Stimulated activated CD8-positive, alpha-beta memory T cell treated with anti-CD3 and anti-CD28 coated beads, Interleukin-7, amount 100 ng/mL, for 4 hours (primary cell): ENCODE data around the gene ALPK3.
"Not testable (repeated sequence)": the region's sequence is repeated elsewhere in the genome, so short reads cannot be mapped to it uniquely, and the experiment has no call there.

Experiments used
- DNase-seq, 2 donors: peaks; one replicate each; pipeline ENCODE4 v3.0.0-alpha.2; 2020; ENCODE audit warnings: low read depth in 2 of 2

ALPK3 gene

DNA sequence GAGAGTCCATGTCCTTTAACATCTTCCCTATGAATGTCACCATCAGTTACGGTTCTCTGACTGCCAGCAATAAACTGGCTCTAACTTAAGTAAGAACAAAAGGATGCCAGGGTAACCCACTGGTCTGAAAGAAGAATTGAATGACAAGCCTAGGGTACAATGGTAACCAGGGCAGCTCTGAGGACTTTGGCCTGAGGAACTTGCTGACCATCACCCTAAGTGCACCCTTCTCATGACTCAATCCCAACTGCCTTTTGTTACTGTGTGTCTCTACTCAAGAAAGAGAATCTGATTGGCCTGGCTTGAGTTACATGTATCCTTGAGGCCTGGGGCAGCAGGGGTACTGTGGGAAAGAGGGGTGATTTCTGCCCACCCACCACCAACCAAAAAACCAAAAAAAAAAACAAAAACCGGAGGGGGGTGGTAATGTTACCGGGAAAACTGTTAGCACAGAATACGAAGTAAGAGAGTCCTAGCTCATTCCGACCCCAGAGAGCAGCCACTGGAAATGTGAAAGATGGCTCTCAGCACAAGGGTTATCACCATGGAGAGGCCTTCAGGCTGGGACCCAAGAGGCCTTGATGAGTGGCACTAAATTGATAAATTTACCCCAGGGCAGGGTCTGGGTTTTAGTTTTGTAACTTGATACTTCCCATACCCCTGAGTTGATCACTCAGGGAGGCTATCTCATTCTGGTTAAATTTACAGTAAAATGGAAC is 58.0 kb downstream of the ALPK3 start:
- DNase-seq = no peak

DNA sequence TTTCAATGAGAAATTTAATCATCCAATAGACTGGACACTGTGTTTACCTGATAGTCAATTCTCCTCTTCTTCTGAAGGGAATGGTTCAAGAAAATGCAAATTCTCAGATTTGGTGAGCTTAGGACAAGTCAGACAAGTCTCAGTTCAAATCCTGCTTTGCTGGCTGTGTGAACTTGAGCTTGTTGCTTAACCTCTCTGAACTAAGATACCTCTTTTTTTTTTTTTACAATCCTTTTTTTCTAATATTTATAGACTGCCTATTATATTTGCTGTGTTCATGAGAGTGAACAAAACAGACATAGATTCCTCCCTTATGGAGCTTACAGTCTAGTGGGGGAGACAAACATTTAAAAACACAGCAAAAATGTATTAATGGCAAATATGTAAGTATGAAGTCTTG is 59.1 kb downstream of the ALPK3 start:
- no peak for DNase-seq

DNA sequence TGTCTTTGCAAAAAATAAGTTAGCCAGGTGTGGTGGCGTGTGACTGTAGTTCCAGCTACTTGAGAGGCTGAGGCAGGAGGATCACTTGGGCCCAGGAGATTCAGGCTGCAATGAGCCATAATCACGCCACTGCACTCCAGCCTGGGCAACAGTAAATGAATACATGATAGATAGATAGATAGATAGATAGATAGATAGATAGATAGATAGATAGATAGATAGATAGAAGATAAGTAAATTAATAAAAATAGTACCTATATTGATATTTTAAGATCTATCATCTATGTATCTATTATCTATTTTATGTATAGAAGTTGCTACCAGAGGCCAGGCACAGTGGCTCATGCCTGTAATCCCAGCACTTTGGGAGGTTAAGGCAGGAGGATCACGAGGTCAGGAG is 60.5 kb downstream of the ALPK3 start:
- not testable (repeated sequence) for DNase-seq

DNA sequence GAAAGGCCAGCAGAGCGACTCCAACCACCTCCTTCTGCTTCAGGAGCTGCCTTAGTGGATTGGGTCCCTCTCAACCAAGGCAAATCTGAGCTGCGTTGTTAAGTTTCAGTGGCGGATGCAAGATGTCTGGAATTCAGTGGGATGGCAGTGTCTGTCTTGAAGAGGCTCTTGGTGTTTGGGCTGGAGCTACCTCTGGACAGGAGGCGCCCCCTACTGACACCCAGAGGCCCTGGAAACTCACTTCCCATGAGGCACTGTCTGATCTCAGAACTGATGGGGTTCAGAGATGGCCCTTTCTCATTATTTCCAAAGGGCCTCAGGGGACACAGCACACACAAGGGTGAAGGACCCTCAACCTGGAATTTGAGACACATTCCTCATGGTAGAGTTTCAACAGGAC is 61.3 kb downstream of the ALPK3 start:
- peak; percentile 12 to 30 for DNase-seq

DNA sequence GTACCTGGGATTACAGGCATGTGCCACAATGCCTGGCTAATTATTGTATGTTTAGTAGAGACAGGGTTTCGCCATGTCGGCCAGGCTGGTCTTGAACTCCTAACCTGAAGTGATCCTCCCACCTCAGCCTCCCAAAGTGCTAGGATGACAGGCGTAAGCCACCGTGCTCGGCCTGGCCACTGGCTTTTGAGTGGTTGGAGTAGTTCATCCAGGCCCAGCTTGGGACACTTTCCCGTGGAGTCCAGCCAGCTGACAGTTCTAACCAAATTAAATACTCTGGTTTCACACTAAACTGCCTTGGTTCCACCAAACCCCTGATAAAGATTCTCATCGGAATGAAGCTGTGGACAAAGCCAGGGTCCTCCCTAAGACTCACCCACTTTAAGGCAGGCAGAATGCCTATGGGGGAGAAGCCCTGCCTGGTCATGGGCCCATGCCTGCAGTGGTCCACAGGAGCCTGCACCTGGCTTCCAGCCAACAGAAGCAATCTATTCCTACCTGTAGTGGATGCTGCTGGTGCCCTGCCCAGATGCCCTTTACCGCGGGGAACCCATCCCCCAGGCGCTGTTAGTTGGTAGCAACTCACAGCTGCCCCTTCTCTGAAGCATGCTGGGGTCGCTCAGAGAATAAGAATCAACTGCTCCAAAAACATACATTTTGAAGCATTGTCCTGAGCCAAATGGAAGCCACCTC is 62.1 kb downstream of the ALPK3 start:
- no peak for DNase-seq

DNA sequence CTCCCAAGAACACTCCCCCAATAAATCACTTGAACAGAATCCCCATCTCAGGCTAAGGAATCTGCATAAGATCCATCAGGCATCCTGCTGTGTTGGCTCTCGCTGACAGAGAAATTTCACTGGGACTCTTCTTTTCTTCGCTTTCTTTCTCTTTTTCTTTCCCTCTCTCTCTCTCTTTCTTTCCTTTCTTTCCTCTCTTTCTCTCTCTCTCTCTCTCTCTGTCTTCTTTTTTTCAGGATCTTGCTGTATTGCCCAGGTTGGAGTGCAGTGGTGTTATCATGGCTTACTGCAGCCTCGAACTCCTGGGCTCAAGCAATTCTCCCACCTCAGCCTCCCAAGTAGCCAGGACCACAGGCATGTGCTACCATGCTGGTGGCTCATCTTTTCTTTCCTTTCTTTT is 62.9 kb downstream of the ALPK3 start:
- DNase-seq = no peak

DNA sequence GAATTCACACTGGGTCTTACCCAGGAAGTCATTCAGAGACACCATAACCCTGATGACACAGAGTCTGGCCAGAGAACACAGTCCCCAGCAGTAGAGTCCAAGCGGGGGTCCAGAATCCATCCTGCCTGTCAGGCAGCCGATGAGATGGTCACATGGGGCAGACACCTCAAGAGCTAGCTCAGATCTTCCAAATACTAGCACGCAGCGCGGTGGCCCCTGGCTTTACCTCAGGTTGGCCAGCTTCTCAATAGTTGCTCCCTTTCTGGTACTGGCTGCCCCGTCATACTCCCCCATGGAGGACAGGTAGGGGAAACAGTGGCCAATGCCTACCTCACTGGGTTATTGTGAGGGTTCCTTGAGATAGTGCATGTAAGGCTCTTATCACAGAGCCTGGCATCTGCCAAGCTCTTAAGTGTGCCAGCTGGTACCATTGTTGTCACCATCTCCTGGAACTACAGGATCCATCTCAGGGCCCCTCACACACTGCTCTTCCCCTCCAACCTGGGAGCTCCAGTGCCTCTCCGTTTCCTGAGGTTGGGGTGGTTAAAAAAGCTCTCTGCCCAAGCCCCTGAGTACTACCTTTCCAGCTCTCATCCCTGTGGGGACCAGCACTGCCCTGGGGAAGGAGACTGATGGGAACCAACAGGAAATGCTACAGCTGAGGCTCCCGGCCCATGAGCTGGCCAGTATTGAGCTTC is 63.8 kb downstream of the ALPK3 start:
- DNase-seq = no peak

DNA sequence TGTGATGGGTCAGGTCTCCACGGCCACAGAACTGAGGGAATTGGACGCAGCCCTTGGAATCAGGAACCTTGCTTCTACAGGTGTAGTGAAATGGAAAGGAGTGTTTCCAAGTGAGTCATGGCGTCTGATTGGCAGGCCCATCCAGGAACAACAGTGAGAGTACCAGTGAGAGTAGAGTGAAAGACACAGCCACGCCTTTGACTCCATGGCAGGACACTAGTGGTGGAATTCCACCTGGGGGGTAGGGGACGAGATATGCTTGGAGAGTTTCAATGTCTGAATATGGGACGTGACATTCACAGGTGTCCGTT is 64.3 kb downstream of the ALPK3 start:
- no peak for DNase-seq

DNA sequence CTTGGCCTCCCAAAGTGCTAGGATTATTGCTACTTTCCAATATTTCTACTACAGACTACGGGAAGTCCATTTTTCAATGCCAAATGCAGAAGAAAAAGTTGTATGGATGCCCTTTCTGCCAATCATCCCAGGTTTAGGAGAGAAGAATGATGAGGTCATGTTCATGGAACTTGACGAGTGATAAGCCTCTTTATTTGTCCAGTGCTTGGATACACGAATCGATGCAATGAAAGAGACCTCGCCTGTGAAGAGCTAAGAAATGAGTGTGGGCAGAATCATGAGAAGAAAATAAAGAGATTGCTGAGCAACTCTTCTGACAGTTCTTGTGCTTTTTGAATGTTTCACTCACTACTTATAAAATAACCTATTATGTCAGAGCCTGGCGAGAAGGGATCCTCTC is 66.3 kb downstream of the ALPK3 start:
- no peak for DNase-seq

DNA sequence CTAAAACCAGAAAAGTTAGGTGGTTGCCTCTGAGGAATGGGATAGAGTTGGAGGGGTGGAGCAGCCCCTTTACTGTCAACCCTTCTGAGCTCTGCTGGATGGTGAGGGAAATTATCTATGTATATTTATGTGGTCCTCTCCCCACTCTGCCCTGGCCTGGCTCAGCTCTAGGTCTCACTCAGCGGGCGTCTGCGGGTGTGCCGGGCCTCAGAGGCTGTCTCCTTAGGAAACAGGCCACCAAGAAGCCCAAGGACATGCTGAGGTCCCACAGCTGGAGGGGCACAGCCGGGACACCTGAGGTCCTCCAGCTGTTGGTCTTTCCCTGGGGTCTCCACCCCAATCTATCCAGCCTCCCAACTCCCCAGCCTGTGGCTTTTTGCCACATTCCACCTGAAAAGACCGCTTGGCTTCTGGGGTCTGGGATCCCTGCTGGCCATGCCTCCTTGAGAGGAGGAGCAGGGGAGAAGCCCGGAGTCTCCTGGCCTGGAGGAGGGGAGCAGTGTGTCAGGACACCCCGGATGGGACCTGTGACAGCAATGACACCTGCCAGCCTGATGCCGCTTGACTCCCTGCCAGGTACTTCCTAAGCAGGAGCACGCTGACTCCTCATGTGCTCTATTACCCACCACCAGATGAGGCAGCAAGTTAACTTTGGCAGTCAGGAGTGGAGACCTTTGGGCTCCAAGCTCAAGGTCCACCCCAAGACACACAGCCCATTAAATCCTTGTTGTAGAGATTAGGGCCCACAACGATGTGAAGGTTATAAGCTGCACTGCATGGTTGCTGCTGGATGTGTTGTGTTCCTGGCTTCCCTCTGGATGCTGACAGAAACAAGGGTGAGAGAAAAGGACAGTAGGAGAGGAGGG is 67.0 kb downstream of the ALPK3 start, which contains the start of gene SLC28A1:
Gene SLC28A1, plus strand, starts transcription at position 747 of the 866 bp plus-strand sequence. CDS start 3,099 bp downstream, outside the sequence.
- DNase-seq = no peak

DNA sequence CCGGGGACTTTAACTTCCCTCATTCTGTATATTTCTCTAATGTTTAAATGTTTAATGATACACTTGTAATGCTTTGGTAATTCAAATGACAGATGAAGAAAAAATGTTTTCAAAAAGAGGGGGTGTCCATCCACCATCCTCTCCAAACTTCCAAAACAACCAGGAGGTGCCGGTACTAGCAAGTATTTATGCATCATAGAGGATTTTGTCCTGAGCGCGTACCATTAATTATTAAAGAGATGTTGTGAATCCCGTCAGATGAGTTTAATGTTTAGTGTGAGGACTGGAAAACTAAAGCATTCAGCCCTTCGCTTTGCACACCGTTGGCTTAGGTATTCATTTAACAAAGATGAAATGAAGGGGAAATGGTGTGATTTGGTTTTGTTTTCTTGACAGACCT is 68.6 kb downstream of the ALPK3 start:
- no peak for DNase-seq

DNA sequence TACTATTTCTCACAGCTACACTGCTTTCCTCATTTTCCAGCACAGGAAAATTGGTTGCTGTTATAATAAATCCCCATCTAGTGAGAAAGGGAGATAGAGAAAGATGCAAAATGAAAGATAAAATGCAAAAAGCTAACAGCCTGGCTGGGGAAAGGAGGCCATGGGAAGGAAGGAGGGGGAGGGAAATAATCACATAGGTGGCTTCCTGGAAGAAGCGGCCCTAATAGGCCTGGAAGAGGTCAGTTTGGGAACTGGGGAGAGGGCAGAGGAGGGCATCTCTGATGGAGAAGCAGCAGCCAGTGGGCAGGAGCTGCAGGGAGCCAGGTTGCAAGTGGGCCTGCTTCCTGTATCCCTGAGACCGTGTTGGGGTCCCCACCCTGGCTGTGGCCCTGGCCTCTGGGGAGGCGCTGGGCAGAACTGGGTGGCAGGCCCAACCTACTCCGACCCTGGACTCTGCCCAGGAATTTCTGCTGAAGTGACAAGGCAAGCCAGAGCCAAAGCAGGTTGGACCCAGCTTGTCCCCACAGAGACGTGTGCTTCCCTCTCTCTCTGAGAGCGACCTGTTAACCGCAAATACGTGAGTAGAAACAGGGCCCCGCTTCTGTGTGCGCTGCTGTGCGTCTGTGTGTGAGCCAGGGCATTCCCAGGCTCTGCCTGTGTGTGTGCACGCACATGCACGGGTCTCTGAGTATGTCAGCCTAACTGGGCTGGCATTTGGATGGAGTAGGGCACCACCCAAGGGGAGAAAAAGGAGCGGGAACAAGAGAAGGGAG is 69.2 kb downstream of the ALPK3 start:
- no peak for DNase-seq

DNA sequence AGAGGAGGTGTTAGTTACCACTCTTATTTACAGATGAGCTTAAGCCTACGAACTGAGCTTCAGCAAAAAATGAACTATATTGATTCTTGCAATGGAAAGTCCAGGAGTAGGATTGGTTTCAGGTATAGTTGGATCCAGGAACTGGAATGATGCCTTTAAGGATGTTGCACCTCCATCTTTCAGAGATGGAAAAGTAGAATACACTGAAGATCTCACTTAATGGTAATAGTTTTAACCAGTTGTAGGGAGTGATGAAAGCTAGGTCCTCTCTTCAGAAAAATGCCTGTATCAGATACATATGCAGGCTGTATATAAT is 69.8 kb downstream of the ALPK3 start:
- no peak for DNase-seq

DNA sequence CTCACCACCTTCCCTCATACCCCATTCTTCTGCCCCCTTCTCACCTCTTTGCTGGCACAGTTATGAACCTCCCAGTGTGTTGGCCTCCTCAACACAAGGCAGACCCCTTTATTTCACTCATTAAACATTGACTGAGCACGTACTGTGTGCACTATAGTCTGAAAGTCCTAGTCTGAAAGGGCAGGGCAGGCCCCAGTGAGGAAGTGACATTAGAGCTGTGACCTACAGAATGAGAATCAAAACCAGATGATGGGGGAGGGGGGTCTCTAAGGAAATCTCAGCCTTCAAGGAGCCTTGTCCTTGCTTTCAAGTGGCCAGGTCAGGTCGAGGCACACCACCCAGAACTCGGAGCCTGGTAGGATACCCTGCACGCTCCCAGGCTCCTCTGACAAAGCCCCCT is 70.8 kb downstream of the ALPK3 start:
- DNase-seq = no peak

DNA sequence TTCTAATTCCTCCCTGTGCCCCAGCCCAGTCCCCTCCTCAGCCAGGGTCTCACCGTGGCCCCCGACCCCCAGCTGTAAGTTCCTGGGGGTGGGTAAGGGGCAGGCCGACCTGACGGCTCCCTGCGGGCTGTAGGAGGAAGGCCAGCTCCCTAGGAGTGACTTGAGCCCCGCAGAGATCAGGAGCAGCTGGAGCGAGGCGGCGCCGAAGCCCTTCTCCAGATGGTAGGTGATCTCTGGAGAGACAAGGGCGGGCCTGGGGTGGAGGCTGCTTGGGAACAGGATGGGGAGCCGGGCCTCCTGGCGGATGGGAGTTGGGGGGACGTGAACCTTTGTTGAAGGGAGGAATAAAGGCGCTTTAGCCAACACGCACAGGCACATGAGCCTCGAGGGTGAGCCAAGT is 71.5 kb downstream of the ALPK3 start:
- no peak for DNase-seq

DNA sequence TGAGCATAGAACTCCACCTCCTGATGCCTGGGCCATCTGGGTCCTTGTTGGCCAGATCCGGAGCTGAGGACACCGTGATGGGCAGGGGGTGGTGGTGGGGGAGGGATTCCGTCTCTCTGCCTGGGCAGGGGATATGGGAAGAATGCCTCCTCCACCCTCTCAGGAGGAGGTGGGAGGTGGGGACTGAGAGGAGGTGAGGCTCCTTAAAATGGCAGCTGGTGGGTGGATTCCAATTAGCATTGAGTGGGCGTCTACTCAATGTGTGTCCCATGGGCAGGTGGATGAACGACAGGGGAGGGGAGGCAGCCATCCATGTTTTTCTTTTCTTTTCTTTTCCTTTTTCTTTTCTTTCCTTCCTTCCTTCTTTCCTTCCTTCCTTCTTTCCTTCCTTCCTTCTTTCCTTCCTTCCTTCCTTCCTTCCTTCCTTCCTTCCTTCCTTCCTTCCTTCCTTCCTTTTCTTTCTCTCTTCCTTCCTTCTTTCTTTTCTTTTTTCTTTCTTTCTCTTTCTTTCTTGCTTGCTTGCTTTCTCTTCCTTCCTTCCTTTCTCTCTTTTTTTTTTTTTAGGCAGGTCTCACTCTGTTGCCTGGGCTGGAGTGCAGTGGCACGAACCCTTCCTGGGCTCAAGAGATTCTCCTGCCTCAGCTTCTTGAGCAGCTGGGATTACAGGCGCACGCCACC is 72.3 kb downstream of the ALPK3 start:
- DNase-seq = no peak

DNA sequence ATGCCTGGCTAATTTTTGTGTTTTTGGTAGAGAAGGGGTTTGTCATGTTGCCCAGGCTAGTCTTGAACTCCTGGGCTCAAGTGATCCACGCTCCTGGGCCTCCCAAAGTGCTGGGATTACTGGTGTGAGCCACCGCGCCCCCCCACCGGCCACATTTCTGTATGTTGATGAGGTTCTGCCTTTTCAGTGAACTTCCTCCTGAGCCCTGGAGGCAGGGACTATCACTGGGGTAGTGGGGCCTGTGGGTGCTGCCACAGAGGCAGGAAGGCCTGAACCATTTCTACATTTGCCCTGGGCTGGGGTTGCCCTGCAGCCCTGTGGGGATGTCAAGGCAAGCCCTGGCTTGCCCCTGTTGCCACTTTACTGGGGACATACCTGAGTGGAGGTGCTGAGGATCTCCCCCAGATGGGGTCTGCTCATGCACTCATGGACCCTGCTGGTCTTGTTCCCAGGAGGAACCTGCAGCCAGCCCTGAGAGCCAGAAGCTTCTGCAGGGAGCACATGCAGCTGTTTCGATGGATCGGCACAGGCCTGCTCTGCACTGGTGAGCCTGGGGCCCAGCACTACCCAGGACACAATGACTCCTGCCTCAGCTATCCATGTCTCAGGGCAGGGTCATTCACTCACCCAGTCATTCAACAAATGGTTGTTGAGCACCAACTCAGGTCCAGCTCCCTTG is 73.0 kb downstream of the ALPK3 start:
- no peak for DNase-seq

DNA sequence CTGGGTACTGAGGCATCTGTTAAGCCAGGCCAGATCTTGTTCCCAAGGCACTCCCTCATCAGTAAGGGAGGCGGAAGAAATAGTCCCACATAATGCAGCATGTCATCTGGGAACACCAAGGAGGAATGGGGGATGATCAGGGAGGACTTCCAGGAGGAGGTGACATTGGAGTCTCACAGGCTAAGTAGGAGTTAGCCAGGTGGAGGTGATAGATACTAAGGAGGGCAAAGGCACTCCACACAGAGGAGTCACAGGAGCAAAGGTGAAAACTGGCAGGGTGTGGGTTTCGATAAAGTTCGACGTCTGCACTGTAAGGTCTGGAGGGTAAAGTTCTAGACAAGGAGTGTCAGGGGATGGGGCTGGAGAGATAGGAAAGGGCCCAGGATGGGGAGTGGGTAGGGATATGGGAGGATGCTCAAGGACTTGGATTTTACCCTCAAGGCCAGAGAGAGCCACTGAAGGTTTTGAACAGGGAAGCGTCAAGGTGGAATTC is 73.6 kb downstream of the ALPK3 start:
- no peak for DNase-seq

DNA sequence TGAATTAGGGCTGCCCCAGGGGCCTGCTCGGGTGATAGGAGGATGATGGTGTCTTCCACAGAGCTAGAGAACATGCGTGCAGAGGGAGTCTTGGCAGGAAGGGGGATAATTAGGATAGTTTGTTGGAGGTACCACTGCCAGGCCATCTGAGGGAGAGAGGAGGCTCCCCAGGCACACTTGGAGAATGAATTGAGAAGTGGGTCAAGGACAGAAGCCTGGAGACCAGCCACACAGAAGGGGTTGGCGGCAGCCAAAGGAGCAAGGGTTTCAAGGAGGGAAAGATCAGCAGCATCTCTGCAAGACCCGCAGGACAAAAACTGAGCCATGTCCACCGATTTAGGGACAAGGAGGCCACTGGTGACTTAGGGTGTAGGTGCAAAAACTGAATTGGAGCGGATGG is 74.2 kb downstream of the ALPK3 start:
- no peak for DNase-seq

DNA sequence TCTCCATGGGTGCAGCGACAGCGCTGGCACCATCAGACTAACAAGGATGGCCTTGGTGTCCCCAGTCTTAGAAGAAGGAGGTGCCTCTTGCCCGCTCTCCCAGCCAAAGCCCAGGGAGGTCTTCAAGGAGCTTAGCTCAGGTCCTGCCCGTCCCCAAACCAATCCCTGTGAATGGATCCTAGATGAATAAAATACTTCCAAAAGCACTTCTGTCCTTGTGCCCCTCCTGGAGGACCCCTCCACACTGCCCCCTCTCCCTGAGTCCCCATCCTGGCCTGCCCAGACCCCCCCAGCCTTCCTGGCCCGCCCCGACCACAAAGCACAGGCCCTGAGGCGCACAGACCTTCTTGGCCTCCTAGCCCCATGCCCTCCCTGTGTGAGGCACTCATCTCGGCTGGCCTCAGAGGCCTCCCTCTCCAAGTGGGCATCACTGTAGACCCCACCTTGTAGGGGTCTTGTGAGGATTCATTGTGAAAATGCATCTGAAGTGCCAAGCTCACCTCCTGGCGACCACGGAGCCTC is 75.7 kb downstream of the ALPK3 start:
- DNase-seq = no peak
